GM19467 (cell line): ENCODE results near the gene VWA3B.
"Not testable (repeated sequence)": the region's sequence is repeated elsewhere in the genome, so short reads cannot be mapped to it uniquely, and the experiment has no call there.

Experiments used
- ATAC-seq: cut with Tn5 transposase; IDR thresholded peaks from one replicate; pipeline ENCODE4 v1.9.1; 2021; ENCODE audit warnings: mild to moderate bottlenecking, moderate library complexity; ENCODE audit not compliant: unreplicated experiment

VWA3B gene

GRCh38 chr2:98242003-98242402 is 155.0 kb downstream of the VWA3B start:
- ATAC-seq: no peak

- ATAC-seq: no peak
Observed at GRCh38 chr2:98245491-98245890, 158.5 kb downstream of the VWA3B start.

- no peak for ATAC-seq
Observed at GRCh38 chr2:98247383-98247782, 160.4 kb downstream of the VWA3B start.

GRCh38 chr2:98252038-98252773 is 165.2 kb downstream of the VWA3B start:
- no peak for ATAC-seq

GRCh38 chr2:98253461-98254070 is 166.6 kb downstream of the VWA3B start:
- ATAC-seq: no peak

GRCh38 chr2:98254504-98255059 is 167.6 kb downstream of the VWA3B start:
- no peak for ATAC-seq

GRCh38 chr2:98258906-98259305 is 171.9 kb downstream of the VWA3B start:
- ATAC-seq: no peak

- ATAC-seq: no peak
Observed at GRCh38 chr2:98263362-98263761, 176.4 kb downstream of the VWA3B start.

- not testable (repeated sequence) for ATAC-seq
Observed at GRCh38 chr2:98268225-98268624, 181.3 kb downstream of the VWA3B start.

GRCh38 chr2:98269274-98269673 is 182.3 kb downstream of the VWA3B start:
- ATAC-seq: no peak

- no peak for ATAC-seq
Observed at GRCh38 chr2:98269830-98270229, 182.9 kb downstream of the VWA3B start.

- no peak for ATAC-seq
Observed at GRCh38 chr2:98277162-98277859, 190.3 kb downstream of the VWA3B start.

GRCh38 chr2:98278074-98278473 is 191.1 kb downstream of the VWA3B start:
- ATAC-seq: no peak

GRCh38 chr2:98280376-98281102 is 193.6 kb downstream of the VWA3B start:
- ATAC-seq: no peak

- no peak for ATAC-seq
Observed at GRCh38 chr2:98281607-98282006, 194.6 kb downstream of the VWA3B start.

- ATAC-seq: no peak
Observed at GRCh38 chr2:98282109-98282508, 195.1 kb downstream of the VWA3B start.

GRCh38 chr2:98293030-98293429 is 206.1 kb downstream of the VWA3B start:
- no peak for ATAC-seq

- ATAC-seq: no peak
Observed at GRCh38 chr2:98293931-98294687, 207.1 kb downstream of the VWA3B start.

- no peak for ATAC-seq
Observed at GRCh38 chr2:98294711-98295110, 207.7 kb downstream of the VWA3B start.

- no peak for ATAC-seq
Observed at GRCh38 chr2:98295275-98295674, 208.3 kb downstream of the VWA3B start.
